NT2/D1 (cell line): ENCODE results near the gene CASS4.

Source experiments
- SUZ12 ChIP-seq: IDR thresholded peaks from 2 replicates; pipeline ENCODE4 v1.6.1; 2011; ENCODE audit not compliant: insufficient read length, insufficient read depth; ENCODE audit errors: extremely low read depth
- YY1 ChIP-seq: IDR thresholded peaks from 2 replicates; pipeline ENCODE4 v1.6.1; 2011; ENCODE audit not compliant: insufficient read length, insufficient read depth
- ZNF274 ChIP-seq: IDR thresholded peaks from 2 replicates; pipeline ENCODE4 v1.6.1; 2011; ENCODE audit warnings: mild to moderate bottlenecking, low read depth, low read length

DNA sequence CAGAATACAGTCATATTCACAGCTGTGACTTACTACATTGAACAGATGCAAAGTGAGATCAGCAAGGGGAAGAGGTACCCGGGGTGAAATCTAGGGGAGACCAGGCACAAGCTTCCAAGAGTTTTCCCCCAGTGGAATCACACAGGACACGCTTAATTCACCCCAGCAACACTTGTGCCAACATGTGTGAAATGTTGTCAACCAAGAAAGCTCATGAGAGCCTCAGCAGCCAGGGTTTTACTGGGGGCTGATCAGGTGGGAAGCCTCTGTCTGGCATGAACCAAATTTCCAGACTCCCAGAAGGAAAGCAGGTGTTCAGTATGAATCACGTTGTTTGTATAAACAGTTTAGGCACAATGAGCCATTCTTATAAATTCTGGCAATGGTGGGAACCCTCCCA lies 49.5 kb downstream of the CASS4 start:
- TF ChIP-seq SUZ12 (no peak), YY1 (no peak), ZNF274 (no peak)
